ENCODE results near the gene VKORC1.

Gene VKORC1

GRCh38 chr16:31129568-31130335 is 35.2 kb upstream of the VKORC1 start:
- no peak for DNase-seq

- no peak for DNase-seq
These were observed 34.3 kb upstream of the VKORC1 start for GRCh38 chr16:31128711-31129567.

GRCh38 chr16:31127182-31127581 is 32.6 kb upstream of the VKORC1 start:
- no peak for DNase-seq

DNA sequence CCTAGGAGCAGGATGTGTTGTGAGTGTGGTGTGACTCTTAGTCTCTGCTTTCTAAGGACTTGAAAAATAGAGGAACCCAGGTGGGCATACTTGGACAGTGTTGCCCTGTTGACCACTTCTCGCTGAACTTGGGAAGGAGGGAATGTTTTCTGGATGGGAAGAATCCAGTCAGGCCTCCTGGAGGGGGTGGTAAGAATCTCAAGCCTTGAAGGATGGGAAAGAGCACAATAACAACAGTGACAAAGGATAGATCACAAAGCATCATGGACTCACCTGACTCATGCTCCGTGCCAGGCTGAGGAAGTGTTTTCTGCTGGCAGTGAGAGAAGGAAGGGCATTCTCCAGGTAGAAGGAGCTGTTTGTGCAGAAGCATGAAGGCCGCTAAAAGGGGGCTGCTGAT is 31.2 kb upstream of the VKORC1 start:
- DNase-seq = no peak

GRCh38 chr16:31120129-31120528 is 25.5 kb upstream of the VKORC1 start:
- no peak for DNase-seq

GRCh38 chr16:31118223-31119155 is 23.9 kb upstream of the VKORC1 start:
- DNase-seq = no peak

- DNase-seq = peak; percentile 85
These were observed 23.0 kb upstream of the VKORC1 start, which contains the start of gene KAT8 for GRCh38 chr16:31117384-31118222. KAT8 (plus strand) TSS chr16:31117664; CDS start chr16:31117682, 18 bp downstream.

DNA sequence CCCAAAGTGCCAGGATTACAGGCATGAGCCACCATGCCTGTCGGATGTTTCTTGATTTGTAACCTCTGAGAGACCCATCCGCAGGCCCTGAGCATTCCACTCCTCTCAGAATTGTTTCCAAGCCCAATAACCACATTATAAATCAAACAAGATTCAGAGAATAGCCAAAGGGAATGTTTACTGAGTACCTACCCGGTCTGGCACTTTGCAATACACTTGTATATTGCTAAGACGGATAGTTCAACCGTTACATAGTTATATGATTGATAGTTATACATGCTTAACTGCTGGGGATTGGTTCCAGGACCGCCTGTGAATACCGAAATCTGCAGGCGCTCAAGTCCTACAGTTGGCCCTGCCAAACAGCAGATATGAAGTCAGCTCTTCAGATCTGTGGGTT is 19.9 kb upstream of the VKORC1 start:
- no peak for DNase-seq

- no peak for DNase-seq
These were observed 18.8 kb upstream of the VKORC1 start for GRCh38 chr16:31113121-31114120.

- DNase-seq = no peak
These were observed 18.1 kb upstream of the VKORC1 start for GRCh38 chr16:31112711-31113110.

- DNase-seq = no peak
These were observed 17.4 kb upstream of the VKORC1 start for GRCh38 chr16:31111881-31112466.

GRCh38 chr16:31110106-31111034 is 15.8 kb upstream of the VKORC1 start:
- DNase-seq = no peak

DNA sequence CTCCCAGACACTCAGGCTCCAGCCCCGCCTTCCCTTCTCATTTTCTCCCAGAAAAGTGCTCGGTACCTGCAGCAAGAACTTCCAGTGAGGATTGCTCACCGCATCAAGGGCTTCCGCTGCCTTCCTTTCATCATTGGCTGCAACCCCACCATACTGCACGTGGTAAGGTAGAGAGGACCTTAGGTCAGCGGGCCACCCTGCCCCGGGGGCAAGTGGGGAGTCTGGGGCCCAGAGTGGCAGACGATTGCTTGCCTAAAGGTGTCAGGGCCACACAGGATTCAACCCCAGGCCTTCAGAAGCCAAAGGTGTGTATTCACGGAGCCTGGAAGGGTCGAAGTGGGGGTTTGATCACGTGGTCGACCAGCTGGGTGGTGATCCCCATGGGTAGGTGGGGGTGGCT is 15.0 kb upstream of the VKORC1 start:
- no peak for DNase-seq

DNA sequence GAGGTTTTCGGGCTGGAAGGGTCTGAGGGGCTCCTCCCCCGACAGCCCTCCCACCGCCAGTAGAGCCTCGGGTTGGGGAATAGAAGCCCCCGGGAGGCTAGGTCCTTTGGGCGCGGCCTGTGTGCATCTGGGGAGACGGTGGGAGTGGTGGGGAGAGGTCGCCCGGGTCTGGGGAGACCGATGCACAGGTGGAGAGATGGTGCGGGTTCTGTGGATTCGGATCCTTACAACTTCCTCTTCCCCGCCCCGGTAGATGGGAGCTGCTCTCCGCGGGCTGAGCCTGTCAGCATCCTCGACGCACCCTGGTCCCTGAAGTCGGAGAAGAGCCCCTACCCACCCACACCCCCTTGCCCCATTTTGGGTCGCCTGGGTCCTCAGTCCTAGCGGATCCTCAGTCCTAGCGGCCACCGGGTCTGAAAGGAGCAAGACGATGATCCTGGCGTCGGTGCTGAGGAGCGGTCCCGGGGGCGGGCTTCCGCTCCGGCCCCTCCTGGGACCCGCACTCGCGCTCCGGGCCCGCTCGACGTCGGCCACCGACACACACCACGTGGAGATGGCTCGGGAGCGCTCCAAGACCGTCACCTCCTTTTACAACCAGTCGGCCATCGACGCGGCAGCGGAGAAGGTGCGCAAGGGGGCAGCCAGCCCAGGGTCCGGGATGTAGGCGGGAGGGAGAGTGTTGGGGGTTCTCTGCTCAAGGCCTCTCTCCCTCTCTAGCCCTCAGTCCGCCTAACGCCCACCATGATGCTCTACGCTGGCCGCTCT is 14.4 kb upstream of the VKORC1 start:
- no peak for DNase-seq

DNA sequence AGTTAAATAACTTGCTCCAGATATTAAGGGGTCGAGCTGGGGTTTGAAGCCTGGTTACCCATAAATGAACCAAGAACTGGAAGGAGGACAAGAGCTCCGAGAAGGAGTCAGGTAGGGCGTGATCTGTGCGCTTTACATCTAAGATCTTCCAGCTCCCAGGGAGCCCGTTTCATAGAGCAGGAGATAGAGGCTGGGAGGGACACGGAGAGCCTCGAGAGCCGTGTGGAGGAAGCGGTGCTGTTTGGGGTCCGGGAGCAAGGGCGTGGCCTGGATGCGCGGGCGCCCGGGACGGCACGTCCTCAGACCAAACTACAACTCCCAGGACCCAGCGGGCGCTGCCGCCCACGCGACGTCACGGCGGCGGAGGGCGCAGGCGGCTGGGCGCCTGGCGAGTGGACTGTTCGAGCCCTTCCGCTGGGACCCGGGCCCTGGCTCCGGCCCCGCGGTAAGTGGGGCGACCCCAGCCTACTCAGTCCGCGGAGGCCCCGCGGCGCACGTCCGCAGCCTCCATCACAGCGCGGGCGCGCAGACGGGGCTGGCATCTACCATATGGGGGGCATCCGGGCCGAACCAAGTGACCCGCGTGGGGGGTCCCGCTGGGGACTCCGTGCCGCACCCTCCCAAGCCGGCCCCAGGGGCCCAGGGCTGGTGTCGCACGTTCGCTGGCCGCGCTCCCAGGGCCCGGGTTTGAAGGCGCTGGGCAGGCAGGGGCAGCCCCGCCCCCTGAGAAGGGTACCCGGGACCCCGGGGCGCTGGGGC is 13.6 kb upstream of the VKORC1 start, which contains the start of gene BCKDK:
Gene BCKDK (plus strand): TSS at position 352 of the 759 bp plus-strand sequence. CDS start 838 bp downstream, outside the sequence.
- DNase-seq = no peak

DNA sequence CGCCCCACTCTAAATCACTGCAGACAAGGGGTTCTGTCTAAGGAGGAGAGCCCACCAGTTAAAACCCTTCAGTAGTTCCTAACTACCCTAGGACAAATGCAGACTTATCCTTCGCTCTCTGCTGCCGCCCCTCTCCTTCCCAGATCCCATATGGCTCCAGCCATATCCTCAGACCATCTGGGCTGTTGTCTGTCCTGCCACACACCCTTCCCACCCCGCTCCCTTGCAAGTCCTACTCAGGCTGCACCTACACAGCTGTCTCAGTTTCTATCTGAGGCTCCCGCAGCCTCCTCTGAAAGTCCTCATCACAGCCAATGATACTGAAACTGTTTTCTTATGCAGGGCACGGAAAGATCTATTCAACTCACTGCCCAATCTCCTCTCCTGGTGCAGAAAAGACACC is 12.9 kb upstream of the VKORC1 start:
- DNase-seq = no peak
